Measurements from ENCODE around the gene RPS15. TPM values are rescaled to one million over a fixed set of nuclear protein-coding genes. Genes with fewer than 3 reads are reported as not detected.

RPS15 gene
- total and polyA plus RNA-seq, 10 of the 15 experiments (the other 5 are each of a cell fraction or from before 2014, with no cell fraction given) = 559 to 3,158 (median 1,413) TPM

DNA sequence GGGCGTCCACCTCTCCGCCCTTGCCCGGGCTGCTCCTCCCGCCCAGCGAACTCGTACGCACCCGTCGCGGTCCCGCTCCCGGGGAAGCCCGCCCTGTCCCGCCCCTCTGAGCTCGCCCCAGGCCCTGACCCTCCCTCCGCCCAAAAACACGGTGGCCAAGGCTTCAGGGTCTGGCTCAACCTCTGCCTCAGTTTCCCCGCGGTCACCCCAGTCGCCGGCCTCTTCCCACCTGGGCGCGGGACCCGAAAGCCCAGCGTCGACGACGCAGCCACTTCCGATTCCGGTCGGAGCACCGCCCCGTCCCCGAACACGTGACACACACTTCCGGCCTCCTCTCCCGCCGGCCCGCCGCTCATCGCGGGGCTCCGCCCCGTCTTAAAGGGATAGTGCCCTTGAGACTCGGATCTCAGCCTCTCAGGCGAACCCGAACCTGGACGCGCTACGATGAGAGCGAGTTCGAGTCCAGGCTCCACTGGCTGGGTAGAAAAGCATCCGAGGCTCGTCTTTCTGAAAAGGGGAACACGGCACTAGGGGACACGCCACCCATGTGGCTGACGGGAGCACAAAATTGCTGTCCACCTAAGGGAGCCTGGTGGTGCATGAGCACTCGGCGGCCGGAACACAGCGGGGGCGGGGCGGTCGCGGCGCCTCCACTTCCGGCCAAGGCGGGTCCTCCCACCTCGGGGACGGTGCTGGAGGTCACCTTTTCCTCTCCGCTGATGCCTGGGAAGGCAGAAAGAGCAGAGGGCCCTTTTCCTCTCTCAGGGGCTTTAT, 40.9 kb downstream of the RPS15 start, which contains the start of gene C19orf25 (continued):
- TF ChIP-seq BRCA1 (IDR thresholded peaks at IDR 0.05; ENCODE audit: low read depth, low read length) (no peak), JUND (IDR thresholded peaks at IDR 0.05; ENCODE audit: low read depth, low read length) (no peak), BMI1 (IDR thresholded peaks at IDR 0.05; ENCODE audit: borderline replicate concordance) (no peak), HCFC1 (IDR thresholded peaks at IDR 0.05; ENCODE audit: low read length) (peak; percentile 32), RBBP5 (conservative IDR thresholded peaks at IDR 0.05) (no peak), HDGF (IDR thresholded peaks at IDR 0.05) (0 out of 2 replicates have a peak, but pooled peaks have one; percentile 60), CHD1 (IDR thresholded peaks at IDR 0.05; ENCODE audit: low read depth, low read length) (no peak)
- TF ChIP-seq, protein P1, sequence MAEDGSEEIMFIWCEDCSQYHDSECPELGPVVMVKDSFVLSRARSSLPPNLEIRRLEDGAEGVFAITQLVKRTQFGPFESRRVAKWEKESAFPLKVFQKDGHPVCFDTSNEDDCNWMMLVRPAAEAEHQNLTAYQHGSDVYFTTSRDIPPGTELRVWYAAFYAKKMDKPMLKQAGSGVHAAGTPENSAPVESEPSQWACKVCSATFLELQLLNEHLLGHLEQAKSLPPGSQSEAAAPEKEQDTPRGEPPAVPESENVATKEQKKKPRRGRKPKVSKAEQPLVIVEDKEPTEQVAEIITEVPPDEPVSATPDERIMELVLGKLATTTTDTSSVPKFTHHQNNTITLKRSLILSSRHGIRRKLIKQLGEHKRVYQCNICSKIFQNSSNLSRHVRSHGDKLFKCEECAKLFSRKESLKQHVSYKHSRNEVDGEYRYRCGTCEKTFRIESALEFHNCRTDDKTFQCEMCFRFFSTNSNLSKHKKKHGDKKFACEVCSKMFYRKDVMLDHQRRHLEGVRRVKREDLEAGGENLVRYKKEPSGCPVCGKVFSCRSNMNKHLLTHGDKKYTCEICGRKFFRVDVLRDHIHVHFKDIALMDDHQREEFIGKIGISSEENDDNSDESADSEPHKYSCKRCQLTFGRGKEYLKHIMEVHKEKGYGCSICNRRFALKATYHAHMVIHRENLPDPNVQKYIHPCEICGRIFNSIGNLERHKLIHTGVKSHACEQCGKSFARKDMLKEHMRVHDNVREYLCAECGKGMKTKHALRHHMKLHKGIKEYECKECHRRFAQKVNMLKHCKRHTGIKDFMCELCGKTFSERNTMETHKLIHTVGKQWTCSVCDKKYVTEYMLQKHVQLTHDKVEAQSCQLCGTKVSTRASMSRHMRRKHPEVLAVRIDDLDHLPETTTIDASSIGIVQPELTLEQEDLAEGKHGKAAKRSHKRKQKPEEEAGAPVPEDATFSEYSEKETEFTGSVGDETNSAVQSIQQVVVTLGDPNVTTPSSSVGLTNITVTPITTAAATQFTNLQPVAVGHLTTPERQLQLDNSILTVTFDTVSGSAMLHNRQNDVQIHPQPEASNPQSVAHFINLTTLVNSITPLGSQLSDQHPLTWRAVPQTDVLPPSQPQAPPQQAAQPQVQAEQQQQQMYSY (CRISPR knock-in tag; IDR thresholded peaks at IDR 0.05) = no peak
- TF ChIP-seq, protein P2, sequence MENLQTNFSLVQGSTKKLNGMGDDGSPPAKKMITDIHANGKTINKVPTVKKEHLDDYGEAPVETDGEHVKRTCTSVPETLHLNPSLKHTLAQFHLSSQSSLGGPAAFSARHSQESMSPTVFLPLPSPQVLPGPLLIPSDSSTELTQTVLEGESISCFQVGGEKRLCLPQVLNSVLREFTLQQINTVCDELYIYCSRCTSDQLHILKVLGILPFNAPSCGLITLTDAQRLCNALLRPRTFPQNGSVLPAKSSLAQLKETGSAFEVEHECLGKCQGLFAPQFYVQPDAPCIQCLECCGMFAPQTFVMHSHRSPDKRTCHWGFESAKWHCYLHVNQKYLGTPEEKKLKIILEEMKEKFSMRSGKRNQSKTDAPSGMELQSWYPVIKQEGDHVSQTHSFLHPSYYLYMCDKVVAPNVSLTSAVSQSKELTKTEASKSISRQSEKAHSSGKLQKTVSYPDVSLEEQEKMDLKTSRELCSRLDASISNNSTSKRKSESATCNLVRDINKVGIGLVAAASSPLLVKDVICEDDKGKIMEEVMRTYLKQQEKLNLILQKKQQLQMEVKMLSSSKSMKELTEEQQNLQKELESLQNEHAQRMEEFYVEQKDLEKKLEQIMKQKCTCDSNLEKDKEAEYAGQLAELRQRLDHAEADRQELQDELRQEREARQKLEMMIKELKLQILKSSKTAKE (IDR thresholded peaks at IDR 0.05; ENCODE audit: low read depth, poor library complexity, severe bottlenecking) = peak; percentile 65
- TF ChIP-seq, protein P3, sequence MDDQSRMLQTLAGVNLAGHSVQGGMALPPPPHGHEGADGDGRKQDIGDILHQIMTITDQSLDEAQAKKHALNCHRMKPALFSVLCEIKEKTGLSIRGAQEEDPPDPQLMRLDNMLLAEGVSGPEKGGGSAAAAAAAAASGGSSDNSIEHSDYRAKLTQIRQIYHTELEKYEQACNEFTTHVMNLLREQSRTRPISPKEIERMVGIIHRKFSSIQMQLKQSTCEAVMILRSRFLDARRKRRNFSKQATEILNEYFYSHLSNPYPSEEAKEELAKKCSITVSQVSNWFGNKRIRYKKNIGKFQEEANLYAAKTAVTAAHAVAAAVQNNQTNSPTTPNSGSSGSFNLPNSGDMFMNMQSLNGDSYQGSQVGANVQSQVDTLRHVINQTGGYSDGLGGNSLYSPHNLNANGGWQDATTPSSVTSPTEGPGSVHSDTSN (IDR thresholded peaks at IDR 0.05; ENCODE audit: insufficient replicate concordance, low read depth, low read length) = peak; percentile 92
- TF ChIP-seq, protein P4, sequence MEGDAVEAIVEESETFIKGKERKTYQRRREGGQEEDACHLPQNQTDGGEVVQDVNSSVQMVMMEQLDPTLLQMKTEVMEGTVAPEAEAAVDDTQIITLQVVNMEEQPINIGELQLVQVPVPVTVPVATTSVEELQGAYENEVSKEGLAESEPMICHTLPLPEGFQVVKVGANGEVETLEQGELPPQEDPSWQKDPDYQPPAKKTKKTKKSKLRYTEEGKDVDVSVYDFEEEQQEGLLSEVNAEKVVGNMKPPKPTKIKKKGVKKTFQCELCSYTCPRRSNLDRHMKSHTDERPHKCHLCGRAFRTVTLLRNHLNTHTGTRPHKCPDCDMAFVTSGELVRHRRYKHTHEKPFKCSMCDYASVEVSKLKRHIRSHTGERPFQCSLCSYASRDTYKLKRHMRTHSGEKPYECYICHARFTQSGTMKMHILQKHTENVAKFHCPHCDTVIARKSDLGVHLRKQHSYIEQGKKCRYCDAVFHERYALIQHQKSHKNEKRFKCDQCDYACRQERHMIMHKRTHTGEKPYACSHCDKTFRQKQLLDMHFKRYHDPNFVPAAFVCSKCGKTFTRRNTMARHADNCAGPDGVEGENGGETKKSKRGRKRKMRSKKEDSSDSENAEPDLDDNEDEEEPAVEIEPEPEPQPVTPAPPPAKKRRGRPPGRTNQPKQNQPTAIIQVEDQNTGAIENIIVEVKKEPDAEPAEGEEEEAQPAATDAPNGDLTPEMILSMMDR (IDR thresholded peaks at IDR 0.05 in 2 of 3, conservative IDR thresholded peaks at IDR 0.05 in 1 of 3; ENCODE audit: control insufficient read depth in 2 of 3, extremely low read depth in 1 of 3, insufficient read depth in 1 of 3, low read depth in 3 of 3, low read length in 3 of 3) = no peak
- TF ChIP-seq, protein P5, sequence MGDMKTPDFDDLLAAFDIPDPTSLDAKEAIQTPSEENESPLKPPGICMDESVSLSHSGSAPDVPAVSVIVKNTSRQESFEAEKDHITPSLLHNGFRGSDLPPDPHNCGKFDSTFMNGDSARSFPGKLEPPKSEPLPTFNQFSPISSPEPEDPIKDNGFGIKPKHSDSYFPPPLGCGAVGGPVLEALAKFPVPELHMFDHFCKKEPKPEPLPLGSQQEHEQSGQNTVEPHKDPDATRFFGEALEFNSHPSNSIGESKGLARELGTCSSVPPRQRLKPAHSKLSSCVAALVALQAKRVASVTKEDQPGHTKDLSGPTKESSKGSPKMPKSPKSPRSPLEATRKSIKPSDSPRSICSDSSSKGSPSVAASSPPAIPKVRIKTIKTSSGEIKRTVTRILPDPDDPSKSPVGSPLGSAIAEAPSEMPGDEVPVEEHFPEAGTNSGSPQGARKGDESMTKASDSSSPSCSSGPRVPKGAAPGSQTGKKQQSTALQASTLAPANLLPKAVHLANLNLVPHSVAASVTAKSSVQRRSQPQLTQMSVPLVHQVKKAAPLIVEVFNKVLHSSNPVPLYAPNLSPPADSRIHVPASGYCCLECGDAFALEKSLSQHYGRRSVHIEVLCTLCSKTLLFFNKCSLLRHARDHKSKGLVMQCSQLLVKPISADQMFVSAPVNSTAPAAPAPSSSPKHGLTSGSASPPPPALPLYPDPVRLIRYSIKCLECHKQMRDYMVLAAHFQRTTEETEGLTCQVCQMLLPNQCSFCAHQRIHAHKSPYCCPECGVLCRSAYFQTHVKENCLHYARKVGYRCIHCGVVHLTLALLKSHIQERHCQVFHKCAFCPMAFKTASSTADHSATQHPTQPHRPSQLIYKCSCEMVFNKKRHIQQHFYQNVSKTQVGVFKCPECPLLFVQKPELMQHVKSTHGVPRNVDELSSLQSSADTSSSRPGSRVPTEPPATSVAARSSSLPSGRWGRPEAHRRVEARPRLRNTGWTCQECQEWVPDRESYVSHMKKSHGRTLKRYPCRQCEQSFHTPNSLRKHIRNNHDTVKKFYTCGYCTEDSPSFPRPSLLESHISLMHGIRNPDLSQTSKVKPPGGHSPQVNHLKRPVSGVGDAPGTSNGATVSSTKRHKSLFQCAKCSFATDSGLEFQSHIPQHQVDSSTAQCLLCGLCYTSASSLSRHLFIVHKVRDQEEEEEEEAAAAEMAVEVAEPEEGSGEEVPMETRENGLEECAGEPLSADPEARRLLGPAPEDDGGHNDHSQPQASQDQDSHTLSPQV (IDR thresholded peaks at IDR 0.05) = no peak
